K562 (cell line): Measurements from ENCODE around the gene INTS4. TPM values are rescaled to one million over a fixed set of nuclear protein-coding genes. Genes with fewer than 3 reads are reported as not detected.

Source experiments
- ATAC-seq: fragments of 200-7000 bp; cut with Tn5 transposase; 3 replicates; pipeline ENCODE4 v1.9.1; 2020; ENCODE audit warnings: moderate library complexity
- BruUV-seq: library from RNA; stranded (reverse); fragments of 400-500 nt; replicated peaks from 2 replicates; lab custom pipeline; 2021; lab: Mats Ljungman, UMichigan
- CTCF ChIA-PET: fragments of 300-600 bp; formaldehyde crosslinking; extraction: SDS; loops from one replicate; lab custom pipeline; 2021; ENCODE audit warnings: low intra/inter-chr PET ratio; lab: Yijun Ruan, JAX
- POLR2A ChIA-PET: fragments of 300-600, 350-650 bp; sonication (Branson Sonifier 250); formaldehyde crosslinking; extraction: SDS; loops from one replicate; lab custom pipeline; 2021; ENCODE audit warnings: antibody characterized with exemption, inconsistent platforms; lab: Yijun Ruan, JAX
- DNase-seq, 4 experiments: peaks; one replicate each; pipeline versions ENCODE4 v3.0.0 to v3.0.0-alpha.2; 2011 to 2018; ENCODE audit warnings: low spot score in 3 of 4, mixed read lengths in 3 of 4; ENCODE audit errors: extremely low read depth in 1 of 4
- FAIRE-seq: peaks from 2 replicates; lab custom pipeline; 2011; peaks lifted over from hg19 to GRCh38; lab: Jason Lieb, UNC
- H2AFZ ChIP-seq: 2 replicates; pipeline ENCODE4 v1.6.0; 2011; ENCODE audit warnings: low read depth, low read length, control low read depth, inconsistent platforms
- H3K27ac ChIP-seq: fragments of 200-600 bp; 3 replicates; pipeline ENCODE4 v1.8.0; 2011; ENCODE audit warnings: low read depth, mild to moderate bottlenecking, control low read depth, inconsistent platforms, low read length, moderate library complexity, mixed read lengths; ENCODE audit errors: extremely low read depth
- H3K27me3 ChIP-seq, 2 experiments: fragments of 300-600 bp in 1 of 2; 2 replicates in 1 of 2; 3 replicates in 1 of 2; pipeline versions ENCODE4 v1.6.0 to v1.8.0; 2011; ENCODE audit warnings: inconsistent platforms in 2 of 2, low read length in 2 of 2, mild to moderate bottlenecking in 1 of 2, mixed read lengths in 1 of 2, moderate library complexity in 1 of 2; ENCODE audit not compliant: control insufficient read depth in 2 of 2, insufficient read depth in 2 of 2
- H3K36me3 ChIP-seq: fragments of 300-600 bp; 3 replicates; pipeline ENCODE4 v1.8.0; 2011; ENCODE audit warnings: mild to moderate bottlenecking, low read length, inconsistent platforms; ENCODE audit not compliant: control insufficient read depth, insufficient read depth
- H3K4me1 ChIP-seq, 2 experiments: fragments of 200-600 bp in 1 of 2; replicated peaks in 1 of 2; 2 replicates in 1 of 2; 3 replicates in 1 of 2; pipeline versions ENCODE4 v1.5.1 to v1.8.0; 2011; ENCODE audit warnings: inconsistent platforms in 2 of 2, low read length in 2 of 2, mild to moderate bottlenecking in 1 of 2, mixed read lengths in 1 of 2, moderate library complexity in 1 of 2; ENCODE audit not compliant: control insufficient read depth in 2 of 2, insufficient read depth in 2 of 2
- H3K4me2 ChIP-seq: 2 replicates; pipeline ENCODE4 v1.6.1; 2011; ENCODE audit warnings: low read length, control low read depth, inconsistent platforms, mixed read lengths; ENCODE audit not compliant: insufficient read depth
- H3K4me3 ChIP-seq: fragments of 200-600 bp; sonication (generic), shearing (Covaris generic); 2 replicates; pipeline ENCODE4 v1.5.1; 2016; ENCODE audit warnings: control low read depth, inconsistent platforms
- H3K79me2 ChIP-seq: fragments of 200-600 bp; 3 replicates; pipeline ENCODE4 v1.8.0; 2011; ENCODE audit warnings: low read length, inconsistent platforms; ENCODE audit not compliant: control insufficient read depth, insufficient read depth
- H3K9ac ChIP-seq, 2 experiments: 2 replicates each; pipeline versions ENCODE4 v1.6.0 to v1.6.1; 2011; ENCODE audit warnings: low read depth in 2 of 2, low read length in 2 of 2, control low read depth in 1 of 2, inconsistent platforms in 1 of 2, mild to moderate bottlenecking in 1 of 2, mixed read lengths in 1 of 2; ENCODE audit not compliant: insufficient read depth in 1 of 2
- H3K9me1 ChIP-seq: one replicate; pipeline ENCODE4 v1.6.0; 2011; ENCODE audit warnings: inconsistent platforms, mild to moderate bottlenecking, low read length, moderate library complexity; ENCODE audit not compliant: control insufficient read depth, insufficient read depth
- H3K9me3 ChIP-seq: replicated peaks from 2 replicates; pipeline ENCODE4 v1.5.1; 2011; ENCODE audit warnings: low read depth, low read length, inconsistent platforms; ENCODE audit not compliant: control insufficient read depth, insufficient read depth
- H4K20me1 ChIP-seq: replicated peaks from 2 replicates; pipeline ENCODE4 v1.6.1; 2011; ENCODE audit warnings: low read length, inconsistent platforms, mixed read lengths; ENCODE audit not compliant: control insufficient read depth, insufficient read depth
- FOXO4 ChIP-seq: fragments of 450-650 bp; formaldehyde crosslinking; IDR thresholded peaks from 2 replicates; pipeline ENCODE4 v1.4.0; 2020; ENCODE audit warnings: mild to moderate bottlenecking, moderate library complexity
- HCFC1 ChIP-seq: IDR thresholded peaks from 2 replicates; pipeline ENCODE4 v1.6.1; 2012; ENCODE audit warnings: low read depth, low read length, improper control_type of control experiment
- MAZ ChIP-seq, 2 experiments: fragments of 450-650 bp in 1 of 2; sonication (generic) in 1 of 2; formaldehyde crosslinking; IDR thresholded peaks in 1 of 2; conservative IDR thresholded peaks in 1 of 2; 2 replicates each; pipeline versions ENCODE4 v1.4.0 to v1.5.0; 2020; ENCODE audit warnings: mild to moderate bottlenecking in 1 of 2, missing genetic modification reagents in 1 of 2
- PPARD ChIP-seq: fragments of 250-450 bp; sonication (Bioruptor Pico); IDR thresholded peaks from 2 replicates; pipeline ENCODE4 v1.8.0; 2022; ENCODE audit warnings: inconsistent platforms, mild to moderate bottlenecking, moderate library complexity
- SRSF1 ChIP-seq: fragments of 200-400 bp; formaldehyde crosslinking; IDR thresholded peaks from 2 replicates; pipeline ENCODE4 v1.6.1; 2017; ENCODE audit warnings: mild to moderate bottlenecking, low read depth, low read length, moderate library complexity
- TRIM28 ChIP-seq: fragments of 450-650 bp; IDR thresholded peaks from 2 replicates; pipeline ENCODE4 v1.6.1; 2017
- YBX1 ChIP-seq: fragments of 450-650 bp; IDR thresholded peaks from 2 replicates; pipeline ENCODE4 v1.7.1; 2016; ENCODE audit warnings: mild to moderate bottlenecking
- ZBTB1 ChIP-seq: sonication (generic); formaldehyde crosslinking; IDR thresholded peaks from 2 replicates; pipeline ENCODE4 v1.8.1; 2023; ENCODE audit warnings: missing genetic modification reagents, low read depth, mild to moderate bottlenecking, borderline replicate concordance
- ZFPM2 ChIP-seq: fragments of 250-450 bp; sonication (Bioruptor Pico); IDR thresholded peaks from 2 replicates; pipeline ENCODE4 v1.5.1; 2022; ENCODE audit warnings: mild to moderate bottlenecking
- ZNF561 ChIP-seq: fragments of 450-650 bp; formaldehyde crosslinking; conservative IDR thresholded peaks from 2 replicates; pipeline ENCODE4 v1.4.0; 2020; ENCODE audit warnings: mild to moderate bottlenecking, moderate library complexity
- WGBS: fragments of 100-300 bp; shearing (Covaris generic); methylation state at CpG from one replicate; pipeline ENCODE4 v1.1.6; 2016; ENCODE audit warnings: low coverage, mixed read lengths; ENCODE audit not compliant: insufficient coverage; ENCODE audit errors: missing lambda C conversion rate; 5-methylcytosine and 5-hydroxymethylcytosine counted together
- in situ Hi-C: fragments of 300-500 bp; cut with MboI; formaldehyde crosslinking; loops from 4 replicates; pipeline ENCODE4 v1.15.0; 2018; ENCODE audit warnings: inconsistent platforms, mixed read lengths
- intact Hi-C: fragments of 100-400 bp; cut with micrococcal nuclease; formaldehyde crosslinking; loops from 2 replicates; pipeline ENCODE4 v1.14.2; 2022
- polyA plus RNA-seq, 8 experiments: library from polyadenylated mRNA; depleted of rRNA in 4 of 8; stranded (reverse) in 5 of 8; unstranded in 3 of 8; fragments of >200 nt; fragmentation: Nextera tagmentation in 2 of 8; fragmentation: Illumina TruSeq in 1 of 8; extraction: Ambion mirVana in 2 of 8; extraction: Trizol in 1 of 8; gene quantifications; 2 replicates each; pipeline versions ENCODE4 v1.2.1 to v1.2.3, GENCODE V29; 2011 to 2014; ENCODE audit warnings: inconsistent platforms in 1 of 8, missing spikeins in 1 of 8
- total RNA-seq, 7 experiments: library from RNA; depleted of rRNA in 6 of 7; stranded (reverse); fragments of >200 nt in 6 of 7; fragmentation: Illumina TruSeq in 2 of 7; extraction: Trizol in 2 of 7; gene quantifications; 2 replicates each; pipeline versions ENCODE4 v1.2.1 to v1.2.3, GENCODE V29; 2011 to 2021; ENCODE audit warnings: low replicate concordance in 1 of 7
- TF ChIP-seq, protein P1 (sequence below): fragments of 250-450 bp; sonication (Bioruptor Pico); IDR thresholded peaks from 2 replicates; pipeline ENCODE4 v1.6.1; 2021; ENCODE audit warnings: mild to moderate bottlenecking
- TF ChIP-seq, protein P2 (sequence below): fragments of 250-450 bp; sonication (Bioruptor Pico); IDR thresholded peaks from 2 replicates; pipeline ENCODE4 v1.5.0; 2020; ENCODE audit warnings: mild to moderate bottlenecking, borderline replicate concordance

Gene INTS4
- total and polyA plus RNA-seq, 9 of the 15 experiments (the other 6 are each of a cell fraction or from before 2014, with no cell fraction given), result 28.4 to 53.4 (median 44.5) TPM

DNA sequence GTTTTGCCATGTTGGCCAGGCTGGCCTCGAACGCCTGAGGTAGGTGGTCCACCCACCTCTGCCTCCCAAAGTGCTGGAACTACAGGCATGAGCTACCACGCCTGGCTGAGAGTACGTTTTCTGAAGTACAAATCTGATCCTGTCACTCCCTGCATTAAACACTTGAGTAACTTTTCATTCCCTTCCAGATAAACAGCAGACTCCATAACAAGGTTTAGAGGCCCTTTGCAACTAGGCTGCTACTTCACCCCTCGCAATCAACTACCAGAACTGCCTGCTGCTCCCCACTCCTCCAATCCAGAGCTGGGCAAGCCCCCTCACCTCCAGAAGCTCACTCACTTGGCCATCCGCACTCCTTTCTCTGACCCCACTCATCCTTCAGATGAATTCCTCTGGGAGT lies 27.1 kb upstream of the INTS4 start:
- H4K20me1 ChIP-seq, result no peaks in the 10 kb centered on the region
- DNase-seq (no peak), ATAC-seq (no peak), FAIRE-seq (no peak)
- H3K4me3 ChIP-seq, result no peak overlapping the region
- no TSS peak for BruUV-seq
- WGBS, result 48% methylated on average over 6 of the region's 6 CpGs
- no peak for TF ChIP-seq FOXO4 (CRISPR knock-in tag)
- TF ChIP-seq, protein P1, sequence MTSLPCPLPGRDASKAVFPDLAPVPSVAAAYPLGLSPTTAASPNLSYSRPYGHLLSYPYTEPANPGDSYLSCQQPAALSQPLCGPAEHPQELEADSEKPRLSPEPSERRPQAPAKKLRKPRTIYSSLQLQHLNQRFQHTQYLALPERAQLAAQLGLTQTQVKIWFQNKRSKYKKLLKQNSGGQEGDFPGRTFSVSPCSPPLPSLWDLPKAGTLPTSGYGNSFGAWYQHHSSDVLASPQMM (CRISPR knock-in tag), result no peak
- no peak for TF ChIP-seq YBX1
- TF ChIP-seq PPARD, result no peak
- no peak for TF ChIP-seq ZBTB1 (CRISPR knock-in tag)
- TF ChIP-seq ZNF561, result no peak
- no peak for TF ChIP-seq TRIM28
- no peak for TF ChIP-seq HCFC1
- TF ChIP-seq MAZ (CRISPR knock-in tag; conservative IDR thresholded peaks at IDR 0.05 in 1 of 2, IDR thresholded peaks at IDR 0.05 in 1 of 2), result no peak
- TF ChIP-seq, protein P2, sequence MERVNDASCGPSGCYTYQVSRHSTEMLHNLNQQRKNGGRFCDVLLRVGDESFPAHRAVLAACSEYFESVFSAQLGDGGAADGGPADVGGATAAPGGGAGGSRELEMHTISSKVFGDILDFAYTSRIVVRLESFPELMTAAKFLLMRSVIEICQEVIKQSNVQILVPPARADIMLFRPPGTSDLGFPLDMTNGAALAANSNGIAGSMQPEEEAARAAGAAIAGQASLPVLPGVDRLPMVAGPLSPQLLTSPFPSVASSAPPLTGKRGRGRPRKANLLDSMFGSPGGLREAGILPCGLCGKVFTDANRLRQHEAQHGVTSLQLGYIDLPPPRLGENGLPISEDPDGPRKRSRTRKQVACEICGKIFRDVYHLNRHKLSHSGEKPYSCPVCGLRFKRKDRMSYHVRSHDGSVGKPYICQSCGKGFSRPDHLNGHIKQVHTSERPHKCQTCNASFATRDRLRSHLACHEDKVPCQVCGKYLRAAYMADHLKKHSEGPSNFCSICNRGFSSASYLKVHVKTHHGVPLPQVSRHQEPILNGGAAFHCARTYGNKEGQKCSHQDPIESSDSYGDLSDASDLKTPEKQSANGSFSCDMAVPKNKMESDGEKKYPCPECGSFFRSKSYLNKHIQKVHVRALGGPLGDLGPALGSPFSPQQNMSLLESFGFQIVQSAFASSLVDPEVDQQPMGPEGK (CRISPR knock-in tag), result no peak
- TF ChIP-seq SRSF1, result no peak
- no peak for TF ChIP-seq ZFPM2 (CRISPR knock-in tag)
- peaks cover 0 to 10% of the 10 kb centered on the region in 2 experiments; a peak in 2 of 5 replicates for H3K4me1 ChIP-seq
- H3K9me1 ChIP-seq, result no peaks in the 10 kb centered on the region
- H3K27me3 ChIP-seq, result no peaks in the 10 kb centered on the region
- CTCF ChIA-PET, result no interaction called here
- in situ Hi-C loops, result no loop called here
- no peak overlapping the region for H3K27ac ChIP-seq
- H2AFZ ChIP-seq, result no peak overlapping the region
- no peaks in the 10 kb centered on the region; the same call in 1 of the 2 replicates for H3K9me3 ChIP-seq
- no peaks in the 10 kb centered on the region for H3K36me3 ChIP-seq
- intact Hi-C loops, result no loop called here
- H3K4me2 ChIP-seq, result no peak overlapping the region
- no peak overlapping the region for H3K9ac ChIP-seq
- POLR2A ChIA-PET, result interaction anchor here (1.2 kb wide), 1 partner anchor 16 kb away, joined by 3 read pairs; no protein-coding TSS in a partner anchor
- no peaks in the 10 kb centered on the region; the same call in 2 of the 3 replicates for H3K79me2 ChIP-seq
